AG10803 (cell line): ENCODE results near the gene FAM204A.

Source experiments
- DNase-seq: peaks from one replicate; pipeline ENCODE4 v3.0.0; 2010; ENCODE audit warnings: low read depth
- H3K4me3 ChIP-seq: 2 replicates; pipeline ENCODE4 v1.5.1; 2011; ENCODE audit warnings: mild to moderate bottlenecking, low read length, control low read depth
- TF ChIP-seq, protein P1 (sequence below): conservative IDR thresholded peaks from 2 replicates; pipeline ENCODE4 v1.5.1; 2011; ENCODE audit warnings: mild to moderate bottlenecking, low read length, control low read depth, inconsistent platforms

The FAM204A gene

DNA sequence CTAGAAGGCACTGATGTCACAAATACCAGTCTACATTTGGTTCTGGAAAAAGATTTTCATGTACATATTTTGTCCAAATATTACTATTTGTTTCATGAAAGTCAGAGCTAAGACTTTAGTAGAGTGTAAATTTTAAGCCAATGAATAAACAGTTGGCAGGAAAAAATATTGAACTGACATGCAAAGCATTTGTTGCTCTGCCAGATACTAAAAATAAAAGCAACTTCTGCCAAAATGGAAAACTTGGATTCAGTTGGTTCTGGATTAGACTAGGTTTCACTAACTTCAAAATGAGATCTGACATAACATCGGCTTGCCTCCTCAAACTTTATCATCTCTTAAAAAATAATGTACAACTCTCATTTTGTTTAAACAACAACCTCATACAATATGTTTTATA lies 34.9 kb downstream of the FAM204A start:
- TF ChIP-seq, protein P1, sequence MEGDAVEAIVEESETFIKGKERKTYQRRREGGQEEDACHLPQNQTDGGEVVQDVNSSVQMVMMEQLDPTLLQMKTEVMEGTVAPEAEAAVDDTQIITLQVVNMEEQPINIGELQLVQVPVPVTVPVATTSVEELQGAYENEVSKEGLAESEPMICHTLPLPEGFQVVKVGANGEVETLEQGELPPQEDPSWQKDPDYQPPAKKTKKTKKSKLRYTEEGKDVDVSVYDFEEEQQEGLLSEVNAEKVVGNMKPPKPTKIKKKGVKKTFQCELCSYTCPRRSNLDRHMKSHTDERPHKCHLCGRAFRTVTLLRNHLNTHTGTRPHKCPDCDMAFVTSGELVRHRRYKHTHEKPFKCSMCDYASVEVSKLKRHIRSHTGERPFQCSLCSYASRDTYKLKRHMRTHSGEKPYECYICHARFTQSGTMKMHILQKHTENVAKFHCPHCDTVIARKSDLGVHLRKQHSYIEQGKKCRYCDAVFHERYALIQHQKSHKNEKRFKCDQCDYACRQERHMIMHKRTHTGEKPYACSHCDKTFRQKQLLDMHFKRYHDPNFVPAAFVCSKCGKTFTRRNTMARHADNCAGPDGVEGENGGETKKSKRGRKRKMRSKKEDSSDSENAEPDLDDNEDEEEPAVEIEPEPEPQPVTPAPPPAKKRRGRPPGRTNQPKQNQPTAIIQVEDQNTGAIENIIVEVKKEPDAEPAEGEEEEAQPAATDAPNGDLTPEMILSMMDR, result no peak
- H3K4me3 ChIP-seq, result no peak overlapping the region
- peak; percentile 38 for DNase-seq

DNA sequence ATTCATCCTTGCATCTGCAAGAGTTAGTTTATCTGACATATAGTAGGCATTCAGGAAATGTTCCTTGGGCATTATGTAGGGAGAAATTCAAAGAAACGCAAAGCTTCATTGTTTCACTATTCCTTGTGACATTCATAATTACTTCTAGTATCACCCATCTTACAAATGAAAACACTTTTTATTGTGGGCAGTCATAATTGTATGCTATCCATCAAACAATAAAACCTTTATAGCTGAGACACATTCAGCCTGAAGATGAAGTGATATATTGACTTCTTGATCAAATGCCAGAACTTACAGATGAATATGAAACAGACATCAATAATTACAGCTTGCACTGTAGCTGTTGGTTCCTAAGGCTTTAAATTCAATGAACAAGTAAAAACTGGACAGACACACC lies 36.4 kb downstream of the FAM204A start:
- no peak for DNase-seq
- no peak overlapping the region for H3K4me3 ChIP-seq
- TF ChIP-seq, protein P1, result no peak

DNA sequence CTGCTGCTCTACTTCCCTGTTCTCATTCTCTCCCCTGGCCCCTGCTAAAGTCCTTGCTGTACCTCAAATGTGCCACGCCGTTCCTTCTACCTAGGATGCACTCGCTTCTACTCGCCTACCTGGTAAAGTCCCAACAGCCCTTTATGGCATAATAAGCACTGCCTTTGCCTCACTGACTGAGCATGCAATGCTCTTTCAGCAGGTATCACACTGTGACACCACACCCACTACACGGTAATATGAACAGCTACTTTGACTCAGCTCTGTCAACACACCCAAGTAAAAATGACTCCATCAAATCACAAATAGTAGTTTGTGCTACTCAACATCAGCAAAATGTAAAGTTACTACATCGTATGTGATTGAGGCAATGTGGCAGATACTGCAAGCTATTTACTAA lies 37.6 kb downstream of the FAM204A start:
- TF ChIP-seq, protein P1, result no peak
- H3K4me3 ChIP-seq, result no peak overlapping the region
- DNase-seq, result no peak

DNA sequence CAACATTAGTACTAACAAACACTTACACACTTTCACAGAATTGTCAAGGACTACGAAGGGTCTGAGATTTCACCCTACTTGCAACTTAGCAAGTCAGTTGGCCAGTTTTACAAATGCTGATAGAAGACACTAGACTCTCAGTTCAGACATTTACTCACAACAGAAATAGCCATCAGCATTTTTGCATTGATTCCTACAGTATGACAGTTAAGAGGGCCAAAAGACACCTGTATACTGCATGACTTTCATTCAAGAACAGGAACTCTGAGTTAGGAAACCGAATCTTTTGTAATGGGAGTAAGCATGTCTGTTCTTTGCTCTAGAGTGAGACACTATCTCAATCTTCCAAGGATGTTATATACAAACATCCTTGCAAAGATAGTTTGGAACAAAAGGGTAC lies 40.9 kb downstream of the FAM204A start:
- H3K4me3 ChIP-seq, result no peak overlapping the region
- TF ChIP-seq, protein P1, result no peak
- no peak for DNase-seq

DNA sequence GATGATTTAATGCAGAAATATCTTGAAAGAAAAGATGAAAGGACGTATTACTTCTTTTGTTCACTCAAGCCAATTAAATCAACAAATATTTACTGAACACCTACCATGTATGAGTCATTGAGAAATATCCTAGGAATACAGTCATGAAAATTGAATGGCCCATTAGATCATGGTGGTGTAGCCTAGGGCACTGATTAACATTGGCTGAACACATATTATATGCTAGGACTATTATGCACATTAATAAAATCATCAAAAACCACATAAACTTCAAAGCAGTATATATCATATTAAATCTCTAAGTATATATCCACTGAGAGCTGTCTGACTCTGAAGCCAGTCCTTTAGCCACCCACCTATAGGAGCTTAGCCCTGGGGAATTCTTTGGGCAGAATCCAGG lies 41.8 kb downstream of the FAM204A start:
- TF ChIP-seq, protein P1, result no peak
- H3K4me3 ChIP-seq, result no peak overlapping the region
- DNase-seq, result no peak

DNA sequence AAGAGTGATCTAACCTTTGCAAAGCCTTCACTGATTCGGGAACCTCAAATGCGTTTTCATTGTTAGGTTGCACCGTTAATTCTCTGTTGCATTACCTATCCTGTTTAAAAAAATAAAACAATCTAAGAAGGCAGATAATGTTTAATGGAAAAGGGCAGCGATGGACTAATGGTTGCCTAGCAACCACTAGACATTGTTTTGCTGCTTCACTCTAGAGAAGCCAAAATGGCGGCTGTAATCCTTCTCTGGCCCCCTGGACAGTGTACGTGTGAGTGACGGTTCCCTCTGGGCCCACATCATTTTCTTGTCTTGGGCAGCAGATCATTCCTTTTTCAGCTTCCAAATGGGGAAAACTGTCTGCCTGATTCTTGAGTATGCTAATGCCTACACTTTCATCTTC lies 43.3 kb downstream of the FAM204A start:
- TF ChIP-seq, protein P1, result no peak
- no peak for DNase-seq

DNA sequence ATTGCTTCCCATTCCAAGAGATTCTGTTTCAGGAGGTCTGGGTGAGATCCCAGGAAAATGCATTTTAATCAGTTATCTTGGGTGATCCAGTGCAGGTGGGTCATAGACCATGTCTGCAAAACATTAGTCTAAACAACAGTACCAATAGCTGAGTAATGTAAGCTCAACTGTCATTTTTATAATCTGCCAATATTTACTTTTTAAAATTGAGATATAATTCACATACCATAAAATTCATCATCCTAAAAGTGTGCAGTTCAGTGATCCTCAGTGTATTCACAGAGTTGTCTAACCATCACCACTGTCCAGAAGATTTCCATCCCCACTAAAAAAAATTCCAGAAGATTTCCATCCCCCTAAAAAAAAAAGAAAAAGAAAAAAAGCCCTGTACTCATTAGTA lies 51.0 kb downstream of the FAM204A start:
- TF ChIP-seq, protein P1, result no peak
- DNase-seq, result no peak
- no peak overlapping the region for H3K4me3 ChIP-seq

More for the DNA sequence above, 43.3 kb downstream of the FAM204A start:
- no peak overlapping the region for H3K4me3 ChIP-seq
